Gastrocnemius medialis (tissue), 4 donors: ENCODE results near the gene NUDT11.
"Not testable (repeated sequence)": the region's sequence is repeated elsewhere in the genome, so short reads cannot be mapped to it uniquely, and the experiment has no call there.

ENCODE experiments used
- CTCF ChIP-seq, 5 experiments: fragments of 450-650 bp in 3 of 5; fragments of 200-600 bp in 2 of 5; sonication (generic) in 2 of 5; IDR thresholded peaks in 4 of 5; conservative IDR thresholded peaks in 1 of 5; 1 replicate in 4 of 5; 2 replicates in 1 of 5; pipeline ENCODE4 v1.5.1; 2016 to 2019; ENCODE audit warnings: antibody characterized with exemption in 5 of 5, mild to moderate bottlenecking in 3 of 5, moderate library complexity in 3 of 5
- POLR2A ChIP-seq, 2 donors: fragments of 450-650 bp; IDR thresholded peaks; one replicate each; pipeline ENCODE4 v1.6.1; 2017; ENCODE audit warnings: antibody characterized with exemption in 2 of 2, mild to moderate bottlenecking in 2 of 2, moderate library complexity in 2 of 2

GRCh38 chrX:51495701-51496488, 497 bp downstream of the NUDT11 start:
- TF ChIP-seq POLR2A (IDR thresholded peaks at IDR 0.05); CTCF (IDR thresholded peaks at IDR 0.05 in 4 of 5, conservative IDR thresholded peaks at IDR 0.05 in 1 of 5): not testable (repeated sequence)
